ENCODE results near the gene PRPS1L1. TPM values are rescaled to one million over a fixed set of nuclear protein-coding genes. Genes with fewer than 3 reads are reported as not detected.

Gene PRPS1L1
- total RNA-seq, 4 donors from 2014 or later = not detected

DNA sequence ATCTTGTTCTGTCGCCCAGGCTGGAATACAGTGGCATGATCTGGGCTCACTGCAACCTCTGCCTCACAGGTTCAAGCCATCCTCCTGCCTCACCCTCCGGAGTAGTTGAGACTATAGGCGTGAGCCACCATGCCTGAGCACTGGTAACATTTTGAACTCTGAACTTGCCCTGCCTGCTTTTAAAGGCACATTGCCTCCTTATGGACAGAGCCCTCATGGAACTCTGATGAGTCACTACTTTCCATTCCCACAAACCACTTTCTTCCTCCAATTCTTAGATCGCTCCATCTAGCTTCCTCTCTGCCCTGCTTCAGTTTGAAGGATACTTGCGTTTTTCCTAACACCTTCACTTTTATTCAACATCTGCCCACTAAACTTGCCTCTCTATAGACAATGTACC, 38.1 kb downstream of the PRPS1L1 start:
- DNase-seq (ENCODE audit: low spot score in 2 of 2) = no peak
- Histone ChIP-seq H3K4me1 (peaks cover 0 to 1% (median 0%) of the 10 kb centered on the region in 4 donors), H3K4me3 (no peak overlapping the region), H3K9me3 (no peaks in the 10 kb centered on the region), H3K27ac (no peak overlapping the region), H3K36me3 (no peaks in the 10 kb centered on the region), H3K27me3 (no peaks in the 10 kb centered on the region)
- WGBS, 2 donors = 87% methylated on average over 5 of the region's 5 CpGs
- TF ChIP-seq POLR2A (IDR thresholded peaks at IDR 0.05) (no peak), CTCF (IDR thresholded peaks at IDR 0.05) (no peak), EP300 (IDR thresholded peaks at IDR 0.05) (no peak)

GRCh38 chr7:17988858-17989257, 38.8 kb downstream of the PRPS1L1 start:
- Histone ChIP-seq H3K9me3 (no peaks in the 10 kb centered on the region), H3K36me3 (no peaks in the 10 kb centered on the region), H3K27me3 (no peaks in the 10 kb centered on the region), H3K27ac (no peak overlapping the region), H3K4me1 (no peaks in the 10 kb centered on the region), H3K4me3 (no peak overlapping the region)
- 91 to 97% methylated on average over 6 of the region's 6 CpGs for WGBS, 2 donors
- DNase-seq (ENCODE audit: low spot score in 2 of 2) = no peak
- no peak for TF ChIP-seq CTCF (IDR thresholded peaks at IDR 0.05)
- TF ChIP-seq POLR2A (IDR thresholded peaks at IDR 0.05) = no peak
- TF ChIP-seq EP300 (IDR thresholded peaks at IDR 0.05) = no peak

DNA sequence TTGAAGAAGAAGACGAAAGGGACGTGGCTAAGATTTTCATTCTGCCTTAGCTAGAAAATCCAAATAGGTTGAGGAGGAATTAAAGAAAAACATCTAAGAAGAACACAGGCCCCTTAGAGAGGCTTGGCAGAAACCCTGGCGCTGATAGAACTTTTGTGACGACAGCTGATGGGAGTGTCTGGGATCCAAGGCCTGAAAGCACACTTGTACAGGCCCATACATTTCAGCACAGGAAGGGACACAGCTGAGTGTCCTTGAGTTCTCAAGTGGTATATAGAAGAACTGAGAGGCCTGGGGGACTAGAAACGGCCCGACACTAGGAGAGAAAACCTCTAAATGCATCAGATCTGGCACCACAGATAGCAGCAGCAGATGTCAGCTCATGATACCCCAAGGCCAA, 39.5 kb downstream of the PRPS1L1 start:
- no peaks in the 10 kb centered on the region for H3K9me3 ChIP-seq

DNA sequence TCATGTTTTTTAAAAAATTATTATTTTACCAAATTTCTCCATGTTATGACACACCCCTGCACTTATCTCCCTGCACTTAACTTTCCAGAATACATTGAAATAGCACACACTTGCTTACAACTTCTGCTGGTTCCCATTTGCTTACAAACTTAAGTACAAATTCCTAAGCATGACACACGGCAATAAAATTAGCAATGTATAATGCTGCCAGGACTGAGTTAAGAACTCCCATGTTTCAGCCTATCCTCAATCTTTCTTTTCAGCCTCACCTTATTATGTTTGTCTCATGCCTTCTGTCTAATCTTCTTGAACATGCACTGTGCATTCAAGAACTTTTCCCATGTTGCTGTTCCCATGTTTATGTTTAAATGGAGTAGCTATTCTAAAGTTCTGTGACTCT, 40.8 kb downstream of the PRPS1L1 start:
- Histone ChIP-seq H3K4me1 (no peaks in the 10 kb centered on the region), H3K9me3 (no peaks in the 10 kb centered on the region), H3K27ac (no peak overlapping the region), H3K36me3 (no peaks in the 10 kb centered on the region), H3K4me3 (no peak overlapping the region), H3K27me3 (no peaks in the 10 kb centered on the region)
- no peak for DNase-seq (ENCODE audit: low spot score in 2 of 2)
- WGBS, 2 donors = 40 to 48% methylated on average over 1 of the region's 1 CpG
- TF ChIP-seq CTCF (IDR thresholded peaks at IDR 0.05) = no peak
- TF ChIP-seq POLR2A (IDR thresholded peaks at IDR 0.05) = no peak
- no peak for TF ChIP-seq EP300 (IDR thresholded peaks at IDR 0.05)

More for the DNA sequence above, 39.5 kb downstream of the PRPS1L1 start:
- Histone ChIP-seq H3K4me3 (no peak overlapping the region), H3K27ac (no peak overlapping the region), H3K4me1 (no peaks in the 10 kb centered on the region), H3K27me3 (no peaks in the 10 kb centered on the region), H3K36me3 (no peaks in the 10 kb centered on the region)
- no peak for DNase-seq (ENCODE audit: low spot score in 2 of 2)
- 83 to 85% methylated on average over 6 of the region's 6 CpGs for WGBS, 2 donors
- no peak for TF ChIP-seq EP300 (IDR thresholded peaks at IDR 0.05)
- no peak for TF ChIP-seq CTCF (IDR thresholded peaks at IDR 0.05)
- no peak for TF ChIP-seq POLR2A (IDR thresholded peaks at IDR 0.05)

- H3K27ac ChIP-seq = no peak overlapping the region
- no peak for TF ChIP-seq CTCF (IDR thresholded peaks at IDR 0.05)
- TF ChIP-seq POLR2A (IDR thresholded peaks at IDR 0.05) = no peak
- no peak for TF ChIP-seq EP300 (IDR thresholded peaks at IDR 0.05)
- WGBS, 2 donors = 89 to 90% methylated on average over 6 of the region's 6 CpGs
- no peaks in the 10 kb centered on the region for H3K4me1 ChIP-seq
- H3K9me3 ChIP-seq = peaks cover 0 to 5% (median 0%) of the 10 kb centered on the region in 4 donors
- DNase-seq (ENCODE audit: low spot score in 2 of 2) = no peak
- H3K4me3 ChIP-seq = no peak overlapping the region
- H3K27me3 ChIP-seq = no peaks in the 10 kb centered on the region
- no peaks in the 10 kb centered on the region for H3K36me3 ChIP-seq
These were observed 42.0 kb downstream of the PRPS1L1 start for GRCh38 chr7:17985473-17986239.

All from tibial nerve (tissue), 4 donors.